HG03060 (cell line): ENCODE data around the gene COX8C.

Experiments
- ATAC-seq: cut with Tn5 transposase; IDR thresholded peaks from one replicate; pipeline ENCODE4 v1.9.1; 2021; ENCODE audit warnings: low read depth, moderate number of reproducible peaks; ENCODE audit not compliant: unreplicated experiment

The COX8C gene

DNA sequence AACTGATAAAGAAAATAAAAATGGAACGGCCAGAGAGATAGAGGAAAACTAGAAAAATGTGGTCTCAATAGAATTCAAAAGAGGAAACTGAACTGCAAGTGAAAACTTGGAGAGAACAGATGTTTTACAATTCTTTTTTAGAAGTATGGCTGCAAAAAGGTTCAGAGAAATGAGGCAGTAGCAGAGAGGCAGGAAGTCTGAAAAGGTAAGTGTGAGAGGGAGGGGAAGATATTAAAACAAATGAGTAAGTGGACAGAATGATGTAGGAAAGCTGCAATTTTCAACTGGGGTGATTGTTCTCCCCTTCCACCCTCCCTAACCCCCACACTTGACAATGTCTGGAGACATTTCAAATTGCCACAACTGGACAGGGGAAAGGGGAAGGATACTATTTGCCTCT lies 27.0 kb upstream of the COX8C start:
- no peak for ATAC-seq

DNA sequence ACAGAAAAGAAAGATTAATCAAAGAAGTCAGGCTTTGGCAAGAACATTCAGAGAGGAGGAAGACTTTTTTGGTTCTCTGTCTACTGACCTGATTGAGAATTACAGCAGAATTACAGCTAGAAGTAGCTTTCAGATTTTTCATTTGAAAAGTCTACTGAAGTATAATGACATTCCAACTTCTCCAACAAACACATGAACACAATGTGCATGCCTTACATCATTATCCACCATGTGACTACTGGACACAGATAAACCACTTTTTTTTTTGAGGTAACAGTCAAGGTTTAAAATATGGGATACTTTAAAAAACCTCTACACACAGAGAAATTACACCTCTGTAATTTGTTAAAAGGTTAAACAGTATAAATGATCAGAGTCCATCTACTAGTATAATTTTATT lies 26.5 kb upstream of the COX8C start:
- ATAC-seq = no peak

GRCh38 chr14:93322929-93323599 lies 23.9 kb upstream of the COX8C start:
- no peak for ATAC-seq

DNA sequence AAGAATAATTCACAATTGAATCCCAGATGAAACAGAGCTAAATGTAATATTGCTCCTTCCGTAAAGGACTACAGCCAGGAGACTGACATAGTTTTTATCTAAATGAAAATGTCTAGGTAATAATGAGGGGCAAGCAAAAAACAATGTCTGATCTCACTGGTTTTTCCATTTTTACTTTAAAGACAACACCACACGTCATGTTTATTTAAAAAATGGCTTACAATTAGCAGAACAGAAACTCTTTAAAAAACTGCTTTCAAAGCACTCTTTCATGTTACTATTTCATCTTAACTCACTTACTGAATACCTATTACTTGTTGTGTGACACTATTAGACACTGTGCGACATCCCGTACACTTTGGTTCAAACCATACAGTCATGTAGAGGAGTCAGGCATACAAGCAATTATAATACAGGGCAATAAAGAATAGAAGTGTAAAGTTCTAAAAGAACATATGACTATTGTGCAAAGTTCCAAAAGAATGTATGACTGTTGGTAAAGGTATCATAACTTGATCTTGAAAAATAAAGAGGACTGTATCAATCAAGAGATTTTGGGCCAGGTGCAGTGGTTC lies 23.3 kb upstream of the COX8C start:
- ATAC-seq = no peak

- no peak for ATAC-seq
Measured at GRCh38 chr14:93326196-93326595, 20.8 kb upstream of the COX8C start.

- ATAC-seq = no peak
Measured at GRCh38 chr14:93328546-93328945, 18.4 kb upstream of the COX8C start.

DNA sequence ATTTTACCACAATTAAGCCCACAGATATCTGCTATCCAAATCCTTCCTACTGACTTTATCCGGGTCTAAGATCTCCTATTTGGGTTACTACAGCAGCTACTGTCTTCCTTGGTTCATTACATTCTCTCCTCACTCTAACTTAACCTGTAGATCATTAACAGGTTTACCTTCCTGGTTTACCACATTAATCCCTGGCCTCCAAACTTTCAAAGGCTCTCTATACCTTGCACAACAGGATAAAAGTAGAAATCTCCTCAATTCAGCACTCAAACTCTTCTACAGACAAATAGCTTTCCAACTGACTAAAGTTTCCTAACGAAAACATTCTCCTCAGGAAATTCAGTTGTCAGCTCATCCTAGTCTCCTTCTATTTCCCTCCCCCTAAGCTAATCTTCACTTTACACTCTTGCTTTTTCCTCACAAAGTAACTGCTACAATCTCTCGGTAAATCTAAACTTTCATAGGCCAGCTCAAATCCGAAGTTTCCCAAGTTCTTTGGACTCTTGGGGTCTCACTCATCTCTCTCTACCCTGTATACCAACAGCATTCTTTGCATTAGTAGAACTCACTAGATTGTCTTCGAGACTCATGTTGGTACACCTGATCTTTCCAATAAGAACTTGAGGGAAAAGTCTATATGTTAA lies 16.9 kb upstream of the COX8C start:
- no peak for ATAC-seq

DNA sequence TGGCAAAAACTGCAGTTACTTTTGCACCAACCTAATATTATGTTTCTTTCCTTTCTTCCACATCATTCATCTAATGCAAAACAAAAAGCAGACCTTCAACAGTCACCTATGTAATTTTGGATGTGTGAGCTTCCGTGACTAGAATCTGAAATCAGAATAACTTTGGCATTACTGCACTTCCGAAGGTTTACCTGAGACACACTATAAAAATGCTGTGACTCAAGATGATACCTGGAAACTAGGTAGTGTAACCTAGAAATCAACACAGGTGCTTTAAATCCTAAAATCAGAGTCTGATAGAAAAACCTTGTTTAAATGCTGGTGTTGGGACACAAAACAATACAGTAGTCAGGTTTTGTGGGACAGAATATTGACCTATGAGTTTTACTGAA lies 16.4 kb upstream of the COX8C start:
- no peak for ATAC-seq

- ATAC-seq = no peak
Measured at GRCh38 chr14:93331002-93331727, 15.8 kb upstream of the COX8C start.

GRCh38 chr14:93331728-93332396 lies 15.1 kb upstream of the COX8C start:
- no peak for ATAC-seq

DNA sequence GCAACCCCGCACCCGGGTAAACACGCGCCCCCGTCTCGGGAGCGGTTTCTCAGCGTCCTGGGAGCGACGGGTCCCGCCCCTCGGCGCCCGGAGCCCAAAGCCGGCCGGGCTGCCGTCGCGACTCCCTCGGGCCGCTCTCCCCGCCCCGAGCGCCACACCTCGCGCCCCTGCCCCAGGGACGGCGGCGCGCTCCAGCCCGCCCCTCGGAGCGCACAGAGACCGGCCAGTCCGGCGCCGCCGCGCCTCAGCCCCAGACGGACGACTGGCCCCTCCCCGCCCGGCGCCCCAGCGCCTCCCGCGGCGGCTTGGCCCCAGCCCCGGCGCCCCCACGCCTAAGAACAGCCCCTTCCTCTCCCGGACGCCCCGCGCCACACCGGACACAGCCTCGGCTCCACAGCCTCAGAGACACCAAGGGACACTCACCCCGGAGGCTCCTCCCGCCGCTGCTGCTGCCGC lies 14.6 kb upstream of the COX8C start:
- ATAC-seq = peak; percentile 23

DNA sequence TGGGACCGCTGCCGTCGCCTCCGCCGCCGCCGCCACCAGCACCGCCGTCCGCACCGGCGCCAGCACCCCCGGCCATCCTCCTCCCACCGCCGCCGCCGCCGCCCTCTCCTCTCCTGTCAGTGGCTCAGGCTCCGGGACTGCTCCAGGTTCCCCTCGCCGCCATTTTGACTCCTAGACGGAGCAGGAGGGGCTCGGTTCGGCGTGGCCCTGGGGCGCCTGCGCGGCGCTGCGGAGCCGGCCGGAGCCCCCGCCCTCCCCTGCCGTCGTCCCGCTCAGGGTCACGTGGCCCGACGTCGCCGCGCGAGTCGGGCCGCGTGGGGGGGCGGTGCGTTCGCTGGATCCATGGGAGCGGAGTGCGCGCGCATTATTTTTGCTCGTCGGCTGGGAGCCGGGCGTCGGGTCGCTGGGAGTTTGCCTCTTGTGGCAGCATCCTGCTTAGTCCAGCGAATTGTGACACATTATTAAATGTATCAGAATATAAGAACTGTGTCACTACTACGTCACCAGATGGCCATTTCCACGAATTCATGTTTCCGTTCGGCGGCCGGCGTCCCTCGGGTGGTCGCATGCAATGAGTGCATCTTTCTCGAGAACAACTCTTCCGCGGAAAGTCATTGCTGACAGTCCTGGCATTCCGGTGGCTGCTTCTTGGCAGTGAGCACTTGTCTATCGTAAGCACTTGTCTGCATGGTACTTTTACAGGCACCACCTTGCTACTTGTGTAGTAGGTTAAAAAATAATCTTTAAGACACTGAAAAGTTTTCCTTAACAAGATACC lies 13.9 kb upstream of the COX8C start, which contains the start of gene BTBD7:
TSS of gene BTBD7 (minus strand) at position 184 of the 778 bp plus-strand sequence. CDS start 36,985 bp downstream, outside the sequence.
- peak; percentile 45 for ATAC-seq

- no peak for ATAC-seq
Measured at GRCh38 chr14:93333631-93334103, 13.3 kb upstream of the COX8C start.

GRCh38 chr14:93337143-93337753 lies 9.7 kb upstream of the COX8C start:
- no peak for ATAC-seq

DNA sequence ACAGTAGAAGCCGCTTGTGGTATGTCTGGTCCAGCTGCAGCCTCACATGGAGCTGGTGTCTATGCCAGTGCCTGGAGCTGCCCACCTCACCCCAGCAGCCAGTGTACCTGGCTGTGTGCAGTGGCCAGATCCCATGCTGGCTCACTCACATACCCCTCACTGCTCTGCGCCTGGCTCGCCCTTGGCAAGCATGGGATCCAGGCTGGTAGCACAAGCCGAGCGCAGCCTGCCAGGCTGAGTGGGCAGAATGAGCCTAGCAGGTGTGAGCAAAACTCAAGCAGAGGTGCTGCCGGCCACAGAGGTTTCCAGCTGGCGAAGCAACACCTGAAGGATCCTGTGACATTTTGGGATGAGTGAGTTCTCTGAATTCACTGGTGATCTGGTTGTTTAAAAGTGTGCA lies 9.1 kb upstream of the COX8C start:
- ATAC-seq = no peak

DNA sequence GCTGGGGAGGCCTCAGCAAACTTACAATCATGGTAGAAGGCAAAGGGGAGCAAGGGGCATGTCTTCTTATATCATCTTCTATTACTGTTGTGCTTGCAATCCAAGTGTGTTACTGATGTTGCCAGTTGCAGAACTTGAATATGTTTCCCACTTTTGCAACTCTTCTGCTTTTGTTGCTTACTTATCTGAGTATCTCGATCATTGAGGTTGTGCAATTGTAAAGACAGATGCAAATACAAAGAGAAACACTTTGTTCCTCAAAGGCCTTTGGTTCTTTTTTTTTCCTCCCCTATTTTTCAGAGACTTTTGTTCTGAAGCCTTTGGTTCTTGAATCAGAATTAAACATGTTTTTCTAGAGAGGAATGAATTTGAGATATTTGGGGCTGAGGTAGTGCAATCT lies 3.7 kb upstream of the COX8C start:
- no peak for ATAC-seq

- no peak for ATAC-seq
Measured at GRCh38 chr14:93343797-93344196, 3.2 kb upstream of the COX8C start.

DNA sequence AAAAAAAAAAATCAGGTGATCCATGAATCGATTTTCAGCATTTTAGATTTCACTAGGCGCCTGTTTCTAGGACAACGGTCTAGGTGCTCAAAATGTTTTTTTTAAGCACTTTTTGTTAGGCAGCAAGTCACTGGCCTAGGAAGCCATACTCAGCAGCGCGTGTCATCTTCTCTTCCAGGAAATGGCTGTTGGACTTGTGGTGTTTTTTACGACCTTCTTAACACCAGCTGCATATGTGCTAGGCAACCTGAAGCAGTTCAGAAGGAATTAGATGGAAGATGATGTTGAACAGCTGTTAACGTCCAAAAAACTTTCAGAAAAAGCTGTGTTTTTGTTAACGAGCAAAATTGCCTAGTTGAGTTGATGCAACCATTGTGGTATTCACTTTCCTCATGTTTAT lies 868 bp downstream of the COX8C start:
- ATAC-seq = no peak

DNA sequence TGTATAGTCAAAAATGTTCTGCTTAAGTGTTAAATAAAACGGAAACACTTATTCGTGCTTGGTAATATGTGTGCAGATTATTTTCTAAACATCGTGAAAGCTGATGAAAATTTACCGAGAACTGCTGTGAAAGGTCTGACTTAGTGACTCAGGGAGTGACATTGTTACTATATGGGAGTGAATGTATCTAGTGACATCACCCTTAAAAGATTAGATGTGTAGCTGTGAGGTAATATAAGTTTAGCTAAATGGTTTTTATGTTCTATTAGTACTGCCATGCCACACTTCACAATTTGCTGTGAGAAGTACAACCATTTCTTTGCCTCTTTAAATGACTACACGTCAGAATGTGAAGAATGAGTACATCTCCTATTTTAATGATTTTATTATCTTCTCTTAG lies 1.3 kb downstream of the COX8C start:
- ATAC-seq = no peak
